ENCODE results near the gene SOX8.

- TF ChIP-seq GATA2 (IDR thresholded peaks at IDR 0.05; ENCODE audit: low read depth, low read length) (no peak), GATA3 (IDR thresholded peaks at IDR 0.05; ENCODE audit: low read depth, low read length) (no peak)
Observed at GRCh38 chr16:1028524-1029258, 47.1 kb downstream of the SOX8 start.
